ENCODE results near the gene TBX1. TPM values are rescaled to one million over a fixed set of nuclear protein-coding genes. Genes with fewer than 3 reads are reported as not detected.

Gene TBX1
- total and polyA plus RNA-seq, 2 of the 13 experiments (the other 11 are each of a cell fraction or from before 2014, with no cell fraction given): not detected

- no peaks in the 10 kb centered on the region for H3K27me3 ChIP-seq (ENCODE audit: control insufficient read depth in 1 of 2, insufficient read depth in 2 of 2, low read length in 2 of 2)
- no peak overlapping the region for H3K9ac ChIP-seq (ENCODE audit: insufficient read depth, low read depth, low read length)
- H3K27ac ChIP-seq (ENCODE audit: extremely low read length, insufficient read depth, low read length): no peak overlapping the region
- H3K36me3 ChIP-seq (replicated peaks in 1 of 2; ENCODE audit: control insufficient read depth in 1 of 2, insufficient read depth in 2 of 2, low read length in 2 of 2): no peaks in the 10 kb centered on the region
- intact Hi-C loops (cut with micrococcal nuclease; ENCODE audit: unreplicated experiment): no loop called here
- POLR2A ChIA-PET: no interaction called here
- H3K9me3 ChIP-seq (ENCODE audit: low read length): no peaks in the 10 kb centered on the region
- TF ChIP-seq ZNF879 (CRISPR knock-in tag; IDR thresholded peaks at IDR 0.05): no peak
- TF ChIP-seq ELF4 (CRISPR knock-in tag; IDR thresholded peaks at IDR 0.05; ENCODE audit: borderline replicate concordance): no peak
- TF ChIP-seq PTBP1 (IDR thresholded peaks at IDR 0.05; ENCODE audit: low read depth, low read length, poor library complexity, severe bottlenecking): no peak
- TF ChIP-seq ZNF552 (CRISPR knock-in tag; IDR thresholded peaks at IDR 0.05; ENCODE audit: borderline replicate concordance): no peak
- TF ChIP-seq TRAFD1 (CRISPR knock-in tag; IDR thresholded peaks at IDR 0.05; ENCODE audit: borderline replicate concordance): no peak
- TF ChIP-seq GPBP1L1 (CRISPR knock-in tag; IDR thresholded peaks at IDR 0.05): no peak
- no peak for TF ChIP-seq ZNF543 (CRISPR knock-in tag; IDR thresholded peaks at IDR 0.05)
- TF ChIP-seq PHB2 (IDR thresholded peaks at IDR 0.05; ENCODE audit: partially characterized antibody): no peak
- no peak for TF ChIP-seq ZNF800 (CRISPR knock-in tag; IDR thresholded peaks at IDR 0.05)
- TF ChIP-seq IRF1 (CRISPR knock-in tag; IDR thresholded peaks at IDR 0.05; ENCODE audit: low read depth): no peak
- no peak for TF ChIP-seq ZNF740 (CRISPR knock-in tag; IDR thresholded peaks at IDR 0.05)
- no peak for TF ChIP-seq ZBTB42 (CRISPR knock-in tag; IDR thresholded peaks at IDR 0.05)
- no peak for TF ChIP-seq ZNF660 (CRISPR knock-in tag; IDR thresholded peaks at IDR 0.05; ENCODE audit: borderline replicate concordance, low read depth)
- DNase-seq (ENCODE audit: low spot score): no peak
- BruUV-seq (replicated peaks): no TSS peak
- in situ Hi-C loops (cut with HindIII; ENCODE audit: extremely low pct_ligation_motif_present, low pct_unique_long_range_greater_than_20kb): no loop called here
- H3K4me2 ChIP-seq (ENCODE audit: low read depth, low read length): no peak overlapping the region
- H3K4me3 ChIP-seq (replicated peaks in 1 of 3; ENCODE audit: insufficient read depth in 1 of 3, low read depth in 2 of 3, low read length in 3 of 3): no peak overlapping the region
- no peak for FAIRE-seq
- H4K20me1 ChIP-seq (ENCODE audit: insufficient read depth, low read length): no peaks in the 10 kb centered on the region
- 93% methylated on average over 16 of the region's 16 CpGs for WGBS (ENCODE audit: low lambda C conversion rate)
- no peaks in the 10 kb centered on the region for H3K79me2 ChIP-seq (ENCODE audit: insufficient read depth, low read length)
- CTCF ChIA-PET (ENCODE audit: low intra/inter-chr PET ratio, low total read pairs): no interaction called here
- H3K4me1 ChIP-seq (ENCODE audit: insufficient read depth, low read length): peaks cover 20% of the 10 kb centered on the region
- H2AFZ ChIP-seq (ENCODE audit: low read length): no peak overlapping the region
- ATAC-seq: no peak
These were observed 28.8 kb downstream of the TBX1 start for GRCh38 chr22:19789406-19789805.
